ENCODE measurements around the gene RUBCNL.

DNA sequence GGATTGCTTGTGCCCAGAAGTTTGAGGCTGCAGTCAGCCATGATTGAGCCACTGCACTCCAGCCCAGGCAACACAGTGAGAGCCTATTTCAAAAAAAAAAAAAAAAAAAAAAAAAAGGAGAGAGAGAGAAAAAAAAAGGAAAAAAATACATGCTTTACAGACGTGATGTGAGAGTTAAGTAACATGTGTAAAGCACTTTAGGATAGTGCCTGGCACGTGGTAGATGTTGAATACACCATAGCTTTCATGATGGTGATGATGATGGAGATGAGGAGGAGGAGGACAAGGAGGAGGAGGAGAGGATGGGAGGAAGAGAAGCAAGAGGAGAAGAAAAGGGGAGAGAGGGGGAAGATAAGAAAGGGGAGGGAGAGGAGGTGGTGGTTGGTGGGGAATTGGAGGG is 15.1 kb upstream of the RUBCNL start:
- no peak for TF ChIP-seq POLR2A (IDR thresholded peaks at IDR 0.05; ENCODE audit: borderline replicate concordance, extremely low read depth, insufficient read depth, insufficient read length)
- no peak for TF ChIP-seq EZH2 (IDR thresholded peaks at IDR 0.05)
- TF ChIP-seq FOSL1 (IDR thresholded peaks at IDR 0.05; ENCODE audit: low read depth): no peak
- TF ChIP-seq, protein P1, sequence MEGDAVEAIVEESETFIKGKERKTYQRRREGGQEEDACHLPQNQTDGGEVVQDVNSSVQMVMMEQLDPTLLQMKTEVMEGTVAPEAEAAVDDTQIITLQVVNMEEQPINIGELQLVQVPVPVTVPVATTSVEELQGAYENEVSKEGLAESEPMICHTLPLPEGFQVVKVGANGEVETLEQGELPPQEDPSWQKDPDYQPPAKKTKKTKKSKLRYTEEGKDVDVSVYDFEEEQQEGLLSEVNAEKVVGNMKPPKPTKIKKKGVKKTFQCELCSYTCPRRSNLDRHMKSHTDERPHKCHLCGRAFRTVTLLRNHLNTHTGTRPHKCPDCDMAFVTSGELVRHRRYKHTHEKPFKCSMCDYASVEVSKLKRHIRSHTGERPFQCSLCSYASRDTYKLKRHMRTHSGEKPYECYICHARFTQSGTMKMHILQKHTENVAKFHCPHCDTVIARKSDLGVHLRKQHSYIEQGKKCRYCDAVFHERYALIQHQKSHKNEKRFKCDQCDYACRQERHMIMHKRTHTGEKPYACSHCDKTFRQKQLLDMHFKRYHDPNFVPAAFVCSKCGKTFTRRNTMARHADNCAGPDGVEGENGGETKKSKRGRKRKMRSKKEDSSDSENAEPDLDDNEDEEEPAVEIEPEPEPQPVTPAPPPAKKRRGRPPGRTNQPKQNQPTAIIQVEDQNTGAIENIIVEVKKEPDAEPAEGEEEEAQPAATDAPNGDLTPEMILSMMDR (IDR thresholded peaks at IDR 0.05 in 2 of 3, conservative IDR thresholded peaks at IDR 0.05 in 1 of 3; ENCODE audit: borderline replicate concordance in 1 of 3, insufficient read depth in 1 of 3, low read depth in 2 of 3, low read length in 2 of 3): no peak
- TF ChIP-seq POLR2AphosphoS5 (IDR thresholded peaks at IDR 0.05; ENCODE audit: low read depth, low read length): no peak
